HG02623 (cell line): Measurements from ENCODE around the gene MYH14.

ENCODE experiments used
- ATAC-seq: cut with Tn5 transposase; IDR thresholded peaks from one replicate; pipeline ENCODE4 v1.9.1; 2021; ENCODE audit warnings: moderate library complexity; ENCODE audit not compliant: unreplicated experiment

MYH14 gene

DNA sequence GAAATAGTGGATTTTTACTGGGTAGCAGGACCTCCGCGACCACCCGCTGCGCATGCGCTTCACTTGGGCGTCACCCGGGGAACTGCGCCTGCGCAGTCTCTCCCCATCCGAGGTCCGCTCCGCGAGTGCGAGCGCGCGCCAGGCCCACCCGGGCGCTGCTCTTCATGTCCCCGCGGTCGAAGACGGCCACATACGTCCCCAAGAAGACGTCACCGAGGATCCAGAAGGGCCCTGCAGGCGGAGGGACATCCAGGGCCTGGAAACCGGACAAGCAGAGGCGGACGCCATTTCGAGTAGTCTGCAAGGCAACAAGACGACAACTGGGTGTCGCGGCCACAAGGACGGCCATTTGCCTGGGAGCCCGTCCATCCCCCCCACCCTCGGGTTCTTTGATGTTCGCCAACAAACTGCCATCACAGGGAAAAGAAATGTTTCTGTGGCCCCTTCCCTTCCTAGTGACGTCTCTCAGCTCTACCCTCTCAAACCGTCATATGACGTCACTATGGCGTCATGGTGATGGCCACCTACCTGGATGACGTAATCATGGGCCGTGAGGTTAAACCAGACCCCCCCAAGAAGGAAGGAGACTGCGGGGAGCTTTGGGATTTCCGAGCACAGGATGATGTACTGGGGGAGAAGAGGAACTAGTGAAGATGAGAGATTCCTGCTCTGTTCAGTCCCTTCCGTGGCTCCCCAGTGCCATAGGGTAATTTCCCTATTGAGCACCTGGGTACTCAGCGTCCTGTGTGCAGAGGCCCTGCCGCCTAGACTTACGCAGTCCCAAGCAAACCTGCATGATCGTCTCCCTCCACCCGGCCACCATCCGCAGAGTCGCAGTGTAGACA is 155.3 kb downstream of the MYH14 start:
- no peak for ATAC-seq

DNA sequence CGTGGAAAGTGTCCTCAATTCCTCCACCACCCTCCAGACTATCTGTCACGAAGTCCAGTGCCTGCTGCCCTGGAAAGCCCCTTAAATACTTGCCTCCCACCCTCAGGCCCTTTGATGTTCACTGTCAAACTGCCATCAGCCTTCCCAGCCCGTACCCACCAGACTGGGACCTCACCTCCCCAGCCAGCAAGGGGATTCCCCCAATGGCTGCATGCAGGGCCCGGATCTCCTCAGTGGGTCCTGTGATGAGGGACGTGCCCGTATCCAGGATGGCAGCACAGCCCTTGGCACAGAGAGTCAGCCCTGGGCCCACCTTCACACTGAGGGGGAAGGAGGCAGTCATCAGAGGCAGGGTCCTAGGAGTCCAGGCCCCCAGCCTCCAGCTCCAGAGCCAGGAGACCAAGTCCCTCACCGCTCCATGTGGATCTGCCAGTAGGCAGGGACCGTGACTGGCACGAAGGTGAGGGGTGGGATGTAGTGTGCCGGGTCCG is 156.0 kb downstream of the MYH14 start:
- ATAC-seq = no peak
